ENCODE measurements around the gene PPP6C. TPM values are rescaled to one million over a fixed set of nuclear protein-coding genes. Genes with fewer than 3 reads are reported as not detected.
"Not testable (repeated sequence)": the region's sequence is repeated elsewhere in the genome, so short reads cannot be mapped to it uniquely, and the experiment has no call there.

PPP6C gene
- total RNA-seq, 2 donors from 2014 or later, result 28.5 to 32.9 TPM

- Histone ChIP-seq H3K27me3 (no peaks in the 10 kb centered on the region), H3K27ac (no peak overlapping the region), H3K9me3 (no peaks in the 10 kb centered on the region), H3K36me3 (no peaks in the 10 kb centered on the region), H3K4me1 (no peaks in the 10 kb centered on the region), H3K4me3 (no peak overlapping the region)
- no peak for DNase-seq (ENCODE audit: low spot score)
- no peak for TF ChIP-seq CTCF (IDR thresholded peaks at IDR 0.05)
These were observed 79.1 kb downstream of the PPP6C start for GRCh38 chr9:125110464-125110863.

GRCh38 chr9:125108541-125108940 lies 81.1 kb downstream of the PPP6C start:
- not testable (repeated sequence) for H3K4me1 ChIP-seq; H3K27ac ChIP-seq; DNase-seq (ENCODE audit: low spot score); H3K36me3 ChIP-seq; H3K9me3 ChIP-seq; H3K27me3 ChIP-seq; H3K4me3 ChIP-seq

GRCh38 chr9:125106285-125106893 lies 83.2 kb downstream of the PPP6C start:
- no peak for DNase-seq (ENCODE audit: low spot score)
- no peaks in the 10 kb centered on the region for H3K36me3 ChIP-seq
- H3K9me3 ChIP-seq, result no peaks in the 10 kb centered on the region
- no peaks in the 10 kb centered on the region for H3K27me3 ChIP-seq
- H3K4me3 ChIP-seq, result no peak overlapping the region
- no peak overlapping the region for H3K27ac ChIP-seq
- no peak for TF ChIP-seq CTCF (IDR thresholded peaks at IDR 0.05)
- H3K4me1 ChIP-seq, result peaks cover 0 to 9% of the 10 kb centered on the region in 2 donors

- TF ChIP-seq CTCF (IDR thresholded peaks at IDR 0.05), result no peak
- peaks cover 0 to 9% of the 10 kb centered on the region in 2 donors for H3K4me1 ChIP-seq
- DNase-seq (ENCODE audit: low spot score), result no peak
- H3K27me3 ChIP-seq, result no peaks in the 10 kb centered on the region
- H3K4me3 ChIP-seq, result no peak overlapping the region
- no peaks in the 10 kb centered on the region for H3K36me3 ChIP-seq
- H3K9me3 ChIP-seq, result no peaks in the 10 kb centered on the region
- H3K27ac ChIP-seq, result no peak overlapping the region
These were observed 85.7 kb downstream of the PPP6C start for GRCh38 chr9:125103770-125104460.

- no peak for DNase-seq (ENCODE audit: low spot score)
- H3K4me3 ChIP-seq, result no peak overlapping the region
- H3K27me3 ChIP-seq, result no peaks in the 10 kb centered on the region
- H3K27ac ChIP-seq, result no peak overlapping the region
- H3K36me3 ChIP-seq, result no peaks in the 10 kb centered on the region
- no peaks in the 10 kb centered on the region for H3K9me3 ChIP-seq
- peaks cover 0 to 9% of the 10 kb centered on the region in 2 donors for H3K4me1 ChIP-seq
- TF ChIP-seq CTCF (IDR thresholded peaks at IDR 0.05), result no peak
These were observed 86.6 kb downstream of the PPP6C start for GRCh38 chr9:125103021-125103420.

- no peak overlapping the region for H3K27ac ChIP-seq
- no peak for TF ChIP-seq CTCF (IDR thresholded peaks at IDR 0.05)
- H3K4me1 ChIP-seq, result peaks cover 0 to 9% of the 10 kb centered on the region in 2 donors
- H3K9me3 ChIP-seq, result no peaks in the 10 kb centered on the region
- H3K27me3 ChIP-seq, result no peaks in the 10 kb centered on the region
- H3K4me3 ChIP-seq, result no peak overlapping the region
- no peaks in the 10 kb centered on the region for H3K36me3 ChIP-seq
- no peak for DNase-seq (ENCODE audit: low spot score)
These were observed 88.8 kb downstream of the PPP6C start for GRCh38 chr9:125100822-125101221.

Measured in right atrium auricular region (tissue), 2 donors.